Measurements from ENCODE around the gene NR0B2. TPM values are rescaled to one million over a fixed set of nuclear protein-coding genes. Genes with fewer than 3 reads are reported as not detected.

NR0B2 gene
- total RNA-seq, 1 experiment from 2014 or later: not detected

DNA sequence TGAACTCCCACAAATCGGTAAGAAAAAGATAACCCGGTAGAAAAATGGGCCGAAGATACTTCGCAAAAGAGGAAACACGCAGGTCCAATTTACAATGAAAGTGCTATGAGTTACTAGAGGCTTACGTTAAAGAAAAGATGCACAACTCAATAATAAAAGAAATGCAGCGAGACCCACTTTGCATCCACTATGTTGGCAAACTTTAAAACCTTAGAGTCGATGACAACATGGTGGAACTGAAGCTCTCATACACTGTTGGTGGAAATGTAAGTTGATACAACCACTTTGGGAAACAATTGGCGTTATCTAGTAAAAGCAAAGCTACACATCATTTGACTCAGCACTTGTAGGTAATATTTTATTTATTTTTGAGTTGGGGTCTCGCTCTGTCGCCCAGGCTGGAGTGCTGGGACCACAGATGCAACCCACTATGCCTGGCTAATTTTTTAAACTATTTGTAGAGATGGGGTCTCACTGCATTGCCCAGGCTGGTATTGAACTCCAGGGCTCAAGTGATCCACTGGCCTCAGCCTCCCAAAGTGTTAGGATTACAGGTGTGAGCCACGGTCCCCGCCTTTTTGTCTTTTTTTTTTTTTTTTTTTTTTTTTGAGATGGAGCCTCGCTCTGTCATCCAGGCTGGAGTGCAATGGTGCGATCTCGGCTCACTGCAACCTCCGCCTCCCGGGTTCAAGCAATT, 12.8 kb downstream of the NR0B2 start:
- peak overlapping the region; percentile 92 to 99 for H3K4me3 ChIP-seq (replicated peaks in 1 of 2; ENCODE audit: low read depth in 1 of 2, low read length in 2 of 2)
- peaks cover 8% of the 10 kb centered on the region in 2 experiments; a peak in 2 of 4 replicates for H3K36me3 ChIP-seq (ENCODE audit: control insufficient read depth in 1 of 2, insufficient read depth in 2 of 2, low read length in 2 of 2)
- peak overlapping the region; percentile 93 for H3K9ac ChIP-seq (ENCODE audit: low read length)
- BruUV-seq (replicated peaks): TSS peak; percentile 94
- ATAC-seq (no peak), DNase-seq (ENCODE audit: low read depth, low spot score) (no peak)
- CTCF ChIA-PET: interaction anchor here (0.9 kb wide), 1 partner anchor 11 kb away, joined by 3 read pairs; the partner anchor contains the start of gene GPN2
- H3K27ac ChIP-seq (ENCODE audit: low read depth, low read length): peak overlapping the region; percentile 61
- H3K9me3 ChIP-seq (ENCODE audit: control insufficient read depth in 1 of 2, insufficient read depth in 1 of 2, low read depth in 1 of 2, low read length in 2 of 2): no peaks in the 10 kb centered on the region
- peak overlapping the region; percentile 91 for H2AFZ ChIP-seq (ENCODE audit: low read depth, low read length, poor library complexity, severe bottlenecking)
- no peaks in the 10 kb centered on the region for H3K27me3 ChIP-seq (ENCODE audit: insufficient read depth, low read length)
- POLR2A ChIA-PET: interaction anchor here (1.0 to 2.0 kb wide), 7 partner anchors 8 to 59 kb away, joined by 3 to 17 read pairs (median 6); partner anchors contain the start of genes GPN2 and KDF1
- peaks cover 27% of the 10 kb centered on the region for H3K79me2 ChIP-seq (ENCODE audit: insufficient read depth, low read length)
- RAD21 ChIA-PET (ENCODE audit: low non-redundant PET in 1 of 2, low total read pairs in 2 of 2, uncharacterized antibody in 2 of 2, unreplicated experiment in 2 of 2): interaction anchor here in 1 of 2 experiments (0.7 kb wide), 1 partner anchor 91 kb away, joined by 3 read pairs; no protein-coding TSS in a partner anchor
- intact Hi-C loops (cut with micrococcal nuclease): no loop called here
- TF ChIP-seq CEBPB (IDR thresholded peaks at IDR 0.05; ENCODE audit: low read depth) (no peak), TCF7L2 (IDR thresholded peaks at IDR 0.05; ENCODE audit: borderline replicate concordance, extremely low read depth, insufficient read depth, insufficient read length) (no peak), ELF1 (IDR thresholded peaks at IDR 0.05; ENCODE audit: borderline replicate concordance, low read depth) (no peak), RAD21 (IDR thresholded peaks at IDR 0.05; ENCODE audit: low read depth) (no peak), SRF (IDR thresholded peaks at IDR 0.05; ENCODE audit: low read depth) (no peak), SIN3A (IDR thresholded peaks at IDR 0.05; ENCODE audit: low read depth) (no peak), POLR2AphosphoS5 (IDR thresholded peaks at IDR 0.05; ENCODE audit: low read depth, low read length) (no peak), FOSL1 (IDR thresholded peaks at IDR 0.05; ENCODE audit: low read depth) (no peak), ZFX (IDR thresholded peaks at IDR 0.05) (no peak), JUND (IDR thresholded peaks at IDR 0.05) (no peak), SP1 (IDR thresholded peaks at IDR 0.05; ENCODE audit: low read depth) (no peak), EZH2phosphoT487 (IDR thresholded peaks at IDR 0.05; ENCODE audit: borderline replicate concordance) (no peak), ZNF274 (IDR thresholded peaks at IDR 0.05; ENCODE audit: low read depth, low read length) (no peak), EZH2 (IDR thresholded peaks at IDR 0.05) (no peak), CBX3 (IDR thresholded peaks at IDR 0.05; ENCODE audit: low read depth) (no peak)
- TF ChIP-seq, protein P1, sequence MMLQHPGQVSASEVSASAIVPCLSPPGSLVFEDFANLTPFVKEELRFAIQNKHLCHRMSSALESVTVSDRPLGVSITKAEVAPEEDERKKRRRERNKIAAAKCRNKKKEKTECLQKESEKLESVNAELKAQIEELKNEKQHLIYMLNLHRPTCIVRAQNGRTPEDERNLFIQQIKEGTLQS (IDR thresholded peaks at IDR 0.05): no peak
- TF ChIP-seq, protein P2, sequence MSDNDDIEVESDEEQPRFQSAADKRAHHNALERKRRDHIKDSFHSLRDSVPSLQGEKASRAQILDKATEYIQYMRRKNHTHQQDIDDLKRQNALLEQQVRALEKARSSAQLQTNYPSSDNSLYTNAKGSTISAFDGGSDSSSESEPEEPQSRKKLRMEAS (IDR thresholded peaks at IDR 0.05): no peak
- TF ChIP-seq, protein P3, sequence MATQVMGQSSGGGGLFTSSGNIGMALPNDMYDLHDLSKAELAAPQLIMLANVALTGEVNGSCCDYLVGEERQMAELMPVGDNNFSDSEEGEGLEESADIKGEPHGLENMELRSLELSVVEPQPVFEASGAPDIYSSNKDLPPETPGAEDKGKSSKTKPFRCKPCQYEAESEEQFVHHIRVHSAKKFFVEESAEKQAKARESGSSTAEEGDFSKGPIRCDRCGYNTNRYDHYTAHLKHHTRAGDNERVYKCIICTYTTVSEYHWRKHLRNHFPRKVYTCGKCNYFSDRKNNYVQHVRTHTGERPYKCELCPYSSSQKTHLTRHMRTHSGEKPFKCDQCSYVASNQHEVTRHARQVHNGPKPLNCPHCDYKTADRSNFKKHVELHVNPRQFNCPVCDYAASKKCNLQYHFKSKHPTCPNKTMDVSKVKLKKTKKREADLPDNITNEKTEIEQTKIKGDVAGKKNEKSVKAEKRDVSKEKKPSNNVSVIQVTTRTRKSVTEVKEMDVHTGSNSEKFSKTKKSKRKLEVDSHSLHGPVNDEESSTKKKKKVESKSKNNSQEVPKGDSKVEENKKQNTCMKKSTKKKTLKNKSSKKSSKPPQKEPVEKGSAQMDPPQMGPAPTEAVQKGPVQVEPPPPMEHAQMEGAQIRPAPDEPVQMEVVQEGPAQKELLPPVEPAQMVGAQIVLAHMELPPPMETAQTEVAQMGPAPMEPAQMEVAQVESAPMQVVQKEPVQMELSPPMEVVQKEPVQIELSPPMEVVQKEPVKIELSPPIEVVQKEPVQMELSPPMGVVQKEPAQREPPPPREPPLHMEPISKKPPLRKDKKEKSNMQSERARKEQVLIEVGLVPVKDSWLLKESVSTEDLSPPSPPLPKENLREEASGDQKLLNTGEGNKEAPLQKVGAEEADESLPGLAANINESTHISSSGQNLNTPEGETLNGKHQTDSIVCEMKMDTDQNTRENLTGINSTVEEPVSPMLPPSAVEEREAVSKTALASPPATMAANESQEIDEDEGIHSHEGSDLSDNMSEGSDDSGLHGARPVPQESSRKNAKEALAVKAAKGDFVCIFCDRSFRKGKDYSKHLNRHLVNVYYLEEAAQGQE (IDR thresholded peaks at IDR 0.05; ENCODE audit: low read depth): no peak
- H3K9me2 ChIP-seq (ENCODE audit: insufficient read depth): no peaks in the 10 kb centered on the region
- H3K4me2 ChIP-seq (ENCODE audit: low read length): peak overlapping the region; percentile 79
- H3K4me1 ChIP-seq (ENCODE audit: control insufficient read depth in 1 of 2, insufficient read depth in 2 of 2, low read length in 2 of 2): peaks cover 0 to 17% of the 10 kb centered on the region in 2 experiments; a peak in 2 of 4 replicates
- H4K20me1 ChIP-seq (ENCODE audit: insufficient read depth): no peaks in the 10 kb centered on the region
